ENCODE measurements around the gene CTXN3. TPM values are rescaled to one million over a fixed set of nuclear protein-coding genes. Genes with fewer than 3 reads are reported as not detected.

The CTXN3 gene
- total RNA-seq, 2 donors from 2014 or later, result not detected

- TF ChIP-seq CTCF (IDR thresholded peaks at IDR 0.05), result no peak
- ATAC-seq (ENCODE audit: insufficient number of reproducible peaks, low FRiP score, low read depth) (no peak), DNase-seq (ENCODE audit: low spot score) (no peak)
- Histone ChIP-seq H3K9me3 (no peaks in the 10 kb centered on the region), H3K27me3 (replicated peaks; ENCODE audit: insufficient read depth) (no peaks in the 10 kb centered on the region), H3K36me3 (no peaks in the 10 kb centered on the region), H3K4me3 (no peak overlapping the region), H3K4me1 (ENCODE audit: control insufficient read depth in 1 of 2, low read depth in 2 of 2) (no peaks in the 10 kb centered on the region), H3K27ac (no peak overlapping the region)
These were observed 9.1 kb upstream of the CTXN3 start for GRCh38 chr5:127639828-127640227.

- Histone ChIP-seq H3K36me3 (no peaks in the 10 kb centered on the region), H3K27me3 (replicated peaks; ENCODE audit: insufficient read depth) (no peaks in the 10 kb centered on the region), H3K4me1 (ENCODE audit: control insufficient read depth in 1 of 2, low read depth in 2 of 2) (no peaks in the 10 kb centered on the region), H3K9me3 (no peaks in the 10 kb centered on the region), H3K27ac (no peak overlapping the region), H3K4me3 (no peak overlapping the region)
- no peak for DNase-seq (ENCODE audit: low spot score)
- no peak for ATAC-seq (ENCODE audit: insufficient number of reproducible peaks, low FRiP score, low read depth)
- no peak for TF ChIP-seq CTCF (IDR thresholded peaks at IDR 0.05)
These were observed 5.9 kb upstream of the CTXN3 start for GRCh38 chr5:127642949-127643348.

GRCh38 chr5:127643607-127644006, 5.3 kb upstream of the CTXN3 start:
- Histone ChIP-seq H3K27me3 (replicated peaks; ENCODE audit: insufficient read depth) (no peaks in the 10 kb centered on the region), H3K27ac (no peak overlapping the region), H3K4me1 (ENCODE audit: control insufficient read depth in 1 of 2, low read depth in 2 of 2) (no peaks in the 10 kb centered on the region), H3K4me3 (no peak overlapping the region), H3K9me3 (no peaks in the 10 kb centered on the region), H3K36me3 (no peaks in the 10 kb centered on the region)
- TF ChIP-seq CTCF (IDR thresholded peaks at IDR 0.05), result no peak
- no peak for DNase-seq (ENCODE audit: low spot score)
- no peak for ATAC-seq (ENCODE audit: insufficient number of reproducible peaks, low FRiP score, low read depth)

- H3K4me3 ChIP-seq, result no peak overlapping the region
- no peaks in the 10 kb centered on the region for H3K27me3 ChIP-seq (replicated peaks; ENCODE audit: insufficient read depth)
- no peak for ATAC-seq (ENCODE audit: insufficient number of reproducible peaks, low FRiP score, low read depth)
- H3K4me1 ChIP-seq (ENCODE audit: control insufficient read depth in 1 of 2, low read depth in 2 of 2), result no peaks in the 10 kb centered on the region
- H3K36me3 ChIP-seq, result no peaks in the 10 kb centered on the region
- H3K27ac ChIP-seq, result no peak overlapping the region
- TF ChIP-seq CTCF (IDR thresholded peaks at IDR 0.05), result no peak
- no peaks in the 10 kb centered on the region for H3K9me3 ChIP-seq
- no peak for DNase-seq (ENCODE audit: low spot score)
These were observed 3.6 kb upstream of the CTXN3 start for GRCh38 chr5:127645300-127645726.

GRCh38 chr5:127647361-127647958, 1.4 kb upstream of the CTXN3 start:
- Histone ChIP-seq H3K9me3 (no peaks in the 10 kb centered on the region), H3K27ac (no peak overlapping the region), H3K27me3 (replicated peaks; ENCODE audit: insufficient read depth) (no peaks in the 10 kb centered on the region), H3K4me3 (no peak overlapping the region), H3K4me1 (ENCODE audit: control insufficient read depth in 1 of 2, low read depth in 2 of 2) (no peaks in the 10 kb centered on the region), H3K36me3 (no peaks in the 10 kb centered on the region)
- DNase-seq (ENCODE audit: low spot score) (no peak), ATAC-seq (ENCODE audit: insufficient number of reproducible peaks, low FRiP score, low read depth) (no peak)
- no peak for TF ChIP-seq CTCF (IDR thresholded peaks at IDR 0.05)

Data from thoracic aorta (tissue), 2 donors.